Neutrophil (primary cell): Measurements from ENCODE around the gene TBC1D8.

Experiments used
- H3K27ac ChIP-seq: fragments of 200-600 bp; sonication (generic); 2 replicates; pipeline ENCODE4 v1.5.1; 2016; ENCODE audit warnings: mild to moderate bottlenecking, moderate library complexity
- H3K27me3 ChIP-seq: fragments of 200-600 bp; sonication (generic); 2 replicates; pipeline ENCODE4 v1.6.0; 2016; ENCODE audit warnings: mild to moderate bottlenecking
- H3K36me3 ChIP-seq: fragments of 200-600 bp; sonication (generic); 2 replicates; pipeline ENCODE4 v1.5.1; 2017
- H3K4me1 ChIP-seq, 2 experiments: fragments of 200-600 bp in 1 of 2; sonication (generic) in 1 of 2; 1 replicate in 1 of 2; 2 replicates in 1 of 2; pipeline versions ENCODE4 v1.5.1 to v1.6.1; 2013 to 2016; ENCODE audit warnings: low read depth in 1 of 2, low read length in 1 of 2, mild to moderate bottlenecking in 1 of 2, moderate library complexity in 1 of 2; ENCODE audit not compliant: control insufficient read depth in 1 of 2, insufficient read depth in 1 of 2
- H3K4me3 ChIP-seq, 2 experiments: fragments of 200-600 bp in 1 of 2; sonication (generic) in 1 of 2; 1 replicate in 1 of 2; 2 replicates in 1 of 2; pipeline ENCODE4 v1.5.1; 2013 to 2016; ENCODE audit warnings: low read depth in 1 of 2, low read length in 1 of 2, mild to moderate bottlenecking in 1 of 2, moderate library complexity in 1 of 2
- H3K9me3 ChIP-seq: fragments of 200-600 bp; sonication (generic); 2 replicates; pipeline ENCODE4 v1.5.1; 2016
- TF ChIP-seq, protein P1 (sequence below): fragments of 200-600 bp; sonication (generic); IDR thresholded peaks from 2 replicates; pipeline ENCODE4 v1.5.1; 2016; ENCODE audit warnings: antibody characterized with exemption

Gene TBC1D8

DNA sequence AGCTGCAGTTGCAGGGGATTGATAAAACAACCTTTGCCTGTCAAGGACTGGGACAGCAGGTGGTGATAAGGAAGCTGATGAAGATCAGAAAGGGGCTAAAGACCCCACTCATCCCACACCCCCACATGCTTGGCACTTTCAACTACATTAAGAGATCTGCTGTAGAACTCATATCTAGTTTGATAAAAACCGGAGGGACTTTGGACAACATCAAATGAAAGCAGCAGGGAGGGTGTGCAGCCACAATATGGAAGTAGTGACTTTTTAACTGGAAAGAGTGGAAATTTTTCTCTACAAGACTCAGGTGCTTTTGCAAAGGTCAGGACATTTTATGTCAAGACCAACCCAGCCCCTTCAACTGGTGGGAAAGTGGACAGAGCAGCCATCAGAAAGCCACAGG lies 56.8 kb downstream of the TBC1D8 start:
- H3K9me3 ChIP-seq: no peaks in the 10 kb centered on the region
- peaks cover 16% of the 10 kb centered on the region for H3K27me3 ChIP-seq
- peaks cover 22 to 35% of the 10 kb centered on the region in 2 experiments for H3K4me1 ChIP-seq
- no peak overlapping the region for H3K4me3 ChIP-seq
- no peak overlapping the region for H3K27ac ChIP-seq
- TF ChIP-seq, protein P1, sequence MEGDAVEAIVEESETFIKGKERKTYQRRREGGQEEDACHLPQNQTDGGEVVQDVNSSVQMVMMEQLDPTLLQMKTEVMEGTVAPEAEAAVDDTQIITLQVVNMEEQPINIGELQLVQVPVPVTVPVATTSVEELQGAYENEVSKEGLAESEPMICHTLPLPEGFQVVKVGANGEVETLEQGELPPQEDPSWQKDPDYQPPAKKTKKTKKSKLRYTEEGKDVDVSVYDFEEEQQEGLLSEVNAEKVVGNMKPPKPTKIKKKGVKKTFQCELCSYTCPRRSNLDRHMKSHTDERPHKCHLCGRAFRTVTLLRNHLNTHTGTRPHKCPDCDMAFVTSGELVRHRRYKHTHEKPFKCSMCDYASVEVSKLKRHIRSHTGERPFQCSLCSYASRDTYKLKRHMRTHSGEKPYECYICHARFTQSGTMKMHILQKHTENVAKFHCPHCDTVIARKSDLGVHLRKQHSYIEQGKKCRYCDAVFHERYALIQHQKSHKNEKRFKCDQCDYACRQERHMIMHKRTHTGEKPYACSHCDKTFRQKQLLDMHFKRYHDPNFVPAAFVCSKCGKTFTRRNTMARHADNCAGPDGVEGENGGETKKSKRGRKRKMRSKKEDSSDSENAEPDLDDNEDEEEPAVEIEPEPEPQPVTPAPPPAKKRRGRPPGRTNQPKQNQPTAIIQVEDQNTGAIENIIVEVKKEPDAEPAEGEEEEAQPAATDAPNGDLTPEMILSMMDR: no peak
- no peaks in the 10 kb centered on the region for H3K36me3 ChIP-seq

DNA sequence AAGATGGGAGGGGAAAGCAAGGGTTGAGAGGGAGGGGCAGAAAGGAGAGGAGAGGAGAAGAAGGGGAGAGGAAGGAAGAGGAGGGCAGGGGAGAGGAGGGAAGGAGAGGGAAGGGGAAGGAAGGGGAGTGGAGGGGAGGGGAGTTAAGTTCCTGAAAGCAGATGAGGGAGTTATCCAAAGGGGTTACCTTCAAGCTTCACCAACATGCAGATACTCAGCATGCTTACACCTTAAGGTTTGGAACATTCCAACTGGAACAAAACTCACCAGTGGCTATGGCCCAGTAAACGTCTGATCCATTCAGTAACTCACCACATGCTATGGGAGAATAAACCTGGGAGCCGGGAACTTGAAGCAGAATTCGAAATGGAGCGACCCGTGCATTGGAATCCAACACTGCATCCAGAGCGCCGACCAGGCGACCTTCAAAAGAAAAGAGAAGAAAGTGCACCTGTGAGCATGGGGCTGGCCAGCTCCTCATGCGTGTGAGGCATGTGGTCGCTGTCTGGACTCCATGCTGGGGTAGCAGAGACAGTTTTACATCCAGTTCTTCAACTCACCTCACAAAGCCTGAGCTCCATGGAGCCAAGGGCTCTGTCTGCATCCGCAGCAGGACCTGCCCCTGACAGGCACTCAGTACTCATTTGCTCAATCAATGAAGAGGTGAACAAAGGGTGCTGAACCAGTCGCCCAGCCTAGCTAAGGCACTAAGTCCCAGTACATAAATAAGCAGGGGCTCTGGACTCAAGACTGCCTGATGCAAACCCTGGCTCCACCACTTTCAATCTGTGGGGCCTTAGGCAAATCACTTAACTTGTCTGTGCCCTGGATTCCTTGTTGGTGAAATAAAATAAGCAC lies 61.0 kb downstream of the TBC1D8 start:
- no peak overlapping the region for H3K27ac ChIP-seq

GRCh38 chr2:101089419-101089818 lies 61.8 kb downstream of the TBC1D8 start:
- peaks cover 11% of the 10 kb centered on the region for H3K27me3 ChIP-seq
- peaks cover 13 to 18% of the 10 kb centered on the region in 2 experiments for H3K4me1 ChIP-seq
- no peak overlapping the region for H3K27ac ChIP-seq
- no peaks in the 10 kb centered on the region for H3K9me3 ChIP-seq
- H3K4me3 ChIP-seq: no peak overlapping the region
- no peaks in the 10 kb centered on the region for H3K36me3 ChIP-seq
- TF ChIP-seq, protein P1: no peak

More for the DNA sequence above, 61.0 kb downstream of the TBC1D8 start:
- TF ChIP-seq, protein P1: no peak
- no peak overlapping the region for H3K4me3 ChIP-seq
- H3K36me3 ChIP-seq: no peaks in the 10 kb centered on the region
- H3K9me3 ChIP-seq: no peaks in the 10 kb centered on the region
- peaks cover 13 to 18% of the 10 kb centered on the region in 2 experiments for H3K4me1 ChIP-seq
- peaks cover 16% of the 10 kb centered on the region for H3K27me3 ChIP-seq

DNA sequence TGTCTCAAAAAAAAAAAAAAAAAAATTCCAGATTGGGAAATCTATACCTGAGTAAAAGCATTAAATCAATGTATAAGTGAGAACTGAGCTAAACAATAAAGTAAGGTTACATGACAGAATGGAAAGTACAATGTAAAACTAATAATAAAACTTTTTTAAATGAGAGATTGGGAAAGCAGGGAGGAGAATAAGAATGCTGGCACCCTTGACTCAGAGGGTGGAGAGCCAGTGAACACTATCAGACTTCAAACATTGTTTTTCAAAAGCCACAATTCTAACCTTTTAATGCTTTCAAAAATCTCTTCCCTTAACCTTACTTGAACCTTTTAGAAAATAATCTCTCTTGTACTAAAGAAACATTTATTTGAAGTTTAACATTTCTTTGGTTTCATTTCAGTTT lies 63.5 kb downstream of the TBC1D8 start:
- no peaks in the 10 kb centered on the region for H3K9me3 ChIP-seq
- H3K36me3 ChIP-seq: peaks cover 5% of the 10 kb centered on the region
- peaks cover 13 to 15% of the 10 kb centered on the region in 2 experiments for H3K4me1 ChIP-seq
- H3K4me3 ChIP-seq: no peak overlapping the region
- no peaks in the 10 kb centered on the region for H3K27me3 ChIP-seq
- TF ChIP-seq, protein P1: no peak
- no peak overlapping the region for H3K27ac ChIP-seq

DNA sequence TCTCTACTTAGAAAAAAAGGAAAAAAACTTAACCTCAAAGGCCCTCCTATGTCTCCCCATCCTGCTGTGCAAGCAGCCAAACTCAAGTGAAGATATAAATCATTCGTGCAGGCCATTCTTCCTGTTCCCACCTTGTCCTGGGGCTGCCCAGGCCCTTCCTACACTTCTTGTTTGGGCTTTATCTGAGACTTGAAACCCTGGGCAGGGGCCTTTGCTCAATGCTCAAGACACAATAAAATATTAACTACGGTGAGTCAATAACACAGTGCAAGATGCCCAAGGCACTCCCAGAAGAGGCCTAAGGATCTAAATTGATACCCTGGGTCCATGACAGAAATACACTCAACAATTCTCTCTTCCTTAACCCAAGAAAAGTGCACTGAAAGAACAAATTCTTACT lies 67.6 kb downstream of the TBC1D8 start:
- Histone ChIP-seq H3K4me1 (no peaks in the 10 kb centered on the region), H3K36me3 (peaks cover 11% of the 10 kb centered on the region), H3K4me3 (no peak overlapping the region), H3K9me3 (no peaks in the 10 kb centered on the region), H3K27ac (no peak overlapping the region), H3K27me3 (no peaks in the 10 kb centered on the region)
- TF ChIP-seq, protein P1: no peak
